Endothelial cell of hepatic sinusoid (primary cell): ENCODE results near the gene EML2.

Experiments
- in situ Hi-C: cut with HindIII; loops from 2 replicates; pipeline ENCODE4 v1.10.0; 2017; ENCODE audit warnings: low sequenced_read_pairs

Gene EML2

GRCh38 chr19:45589768-45590167, 49.4 kb downstream of the EML2 start:
- in situ Hi-C loops = no loop called here

- in situ Hi-C loops = no loop called here
These were observed 51.3 kb downstream of the EML2 start for GRCh38 chr19:45587873-45588272.

GRCh38 chr19:45585158-45585577, 54.0 kb downstream of the EML2 start:
- in situ Hi-C loops = no loop called here

- in situ Hi-C loops = no loop called here
These were observed 54.7 kb downstream of the EML2 start, which contains the start of gene OPA3 for GRCh38 chr19:45584332-45585157. Gene OPA3, minus strand, starts transcription at chr19:45584802. Its CDS starts 38 bp downstream, at chr19:45584764.

GRCh38 chr19:45581576-45581975, 57.6 kb downstream of the EML2 start:
- in situ Hi-C loops = no loop called here

- in situ Hi-C loops = no loop called here
These were observed 60.3 kb downstream of the EML2 start for GRCh38 chr19:45578861-45579260.

- in situ Hi-C loops = no loop called here
These were observed 61.9 kb downstream of the EML2 start for GRCh38 chr19:45577111-45577905.

- in situ Hi-C loops = no loop called here
These were observed 62.5 kb downstream of the EML2 start for GRCh38 chr19:45576682-45577081.

- in situ Hi-C loops = no loop called here
These were observed 64.0 kb downstream of the EML2 start for GRCh38 chr19:45575216-45575615.

- in situ Hi-C loops = no loop called here
These were observed 64.7 kb downstream of the EML2 start for GRCh38 chr19:45574526-45574925.

- in situ Hi-C loops = no loop called here
These were observed 67.6 kb downstream of the EML2 start for GRCh38 chr19:45571457-45572220.

- in situ Hi-C loops = no loop called here
These were observed 69.4 kb downstream of the EML2 start for GRCh38 chr19:45569619-45570421.

- in situ Hi-C loops = no loop called here
These were observed 70.5 kb downstream of the EML2 start for GRCh38 chr19:45568732-45569131.

- in situ Hi-C loops = no loop called here
These were observed 71.6 kb downstream of the EML2 start for GRCh38 chr19:45567609-45568008.

GRCh38 chr19:45564131-45564780, 74.9 kb downstream of the EML2 start:
- in situ Hi-C loops = no loop called here

- in situ Hi-C loops = no loop called here
These were observed 78.5 kb downstream of the EML2 start for GRCh38 chr19:45560686-45561085.

GRCh38 chr19:45560038-45560437, 79.2 kb downstream of the EML2 start:
- in situ Hi-C loops = no loop called here
